Panc1 (cell line): ENCODE data around the gene CUL1. TPM values are rescaled to one million over a fixed set of nuclear protein-coding genes. Genes with fewer than 3 reads are reported as not detected.

Experiments used
- ATAC-seq: fragments of 200-7000 bp; cut with Tn5 transposase; 2 replicates; pipeline ENCODE4 v1.9.1; 2020; ENCODE audit warnings: mild to moderate bottlenecking, moderate library complexity
- BruUV-seq: library from RNA; stranded (reverse); fragments of 400-500 nt; replicated peaks from 2 replicates; lab custom pipeline; 2021; lab: Mats Ljungman, UMichigan
- CTCF ChIA-PET: fragments of 300-600 bp; sonication (Branson Sonifier 250); formaldehyde crosslinking; loops from one replicate; lab custom pipeline; 2022; ENCODE audit warnings: antibody characterized with exemption; lab: Charles Lee
- POLR2A ChIA-PET: fragments of 300-600 bp; sonication (Branson Sonifier 250); formaldehyde crosslinking; loops from one replicate; lab custom pipeline; 2022; ENCODE audit warnings: antibody characterized with exemption; lab: Charles Lee
- DNase-seq: peaks from one replicate; pipeline ENCODE4 v3.0.0-alpha.2; 2010; ENCODE audit warnings: low read depth, low spot score
- H3K27ac ChIP-seq: 2 replicates; pipeline ENCODE4 v1.5.1; 2011; ENCODE audit warnings: mild to moderate bottlenecking, low read length, inconsistent platforms
- H3K27me3 ChIP-seq: fragments of 200-500 bp; sonication (Bioruptor generic); 2 replicates; pipeline ENCODE4 v1.6.0; 2014; ENCODE audit warnings: low read length, inconsistent platforms; ENCODE audit not compliant: control insufficient read depth, insufficient read depth
- H3K36me3 ChIP-seq: fragments of 200-500 bp; sonication (Bioruptor generic); 2 replicates; pipeline ENCODE4 v1.5.1; 2014; ENCODE audit warnings: inconsistent platforms, mild to moderate bottlenecking, low read length, moderate library complexity; ENCODE audit not compliant: control insufficient read depth, insufficient read depth
- H3K4me1 ChIP-seq: 2 replicates; pipeline ENCODE4 v1.5.1; 2011; ENCODE audit warnings: inconsistent platforms, mild to moderate bottlenecking, low read length, moderate library complexity; ENCODE audit not compliant: control insufficient read depth, insufficient read depth
- H3K4me3 ChIP-seq, 2 experiments: 2 replicates each; pipeline ENCODE4 v1.5.1; 2011 to 2012; ENCODE audit warnings: low read depth in 2 of 2, low read length in 2 of 2, mild to moderate bottlenecking in 2 of 2, inconsistent platforms in 1 of 2, moderate library complexity in 1 of 2
- H3K9me3 ChIP-seq: fragments of 200-500 bp; sonication (Bioruptor generic); 2 replicates; pipeline ENCODE4 v1.5.1; 2014; ENCODE audit warnings: low read depth, mild to moderate bottlenecking, inconsistent platforms, low read length, moderate library complexity; ENCODE audit not compliant: control insufficient read depth, insufficient read depth
- POLR2AphosphoS5 ChIP-seq: IDR thresholded peaks from 2 replicates; pipeline ENCODE4 v1.6.1; 2012; ENCODE audit warnings: mild to moderate bottlenecking, low read depth, low read length, moderate library complexity
- REST ChIP-seq, 2 experiments: IDR thresholded peaks; 2 replicates each; pipeline ENCODE4 v1.6.1; 2011 to 2012; ENCODE audit warnings: low read depth in 2 of 2, control low read depth in 1 of 2, low read length in 1 of 2, mild to moderate bottlenecking in 1 of 2, moderate library complexity in 1 of 2; ENCODE audit not compliant: insufficient read depth in 1 of 2
- SIN3A ChIP-seq: IDR thresholded peaks from 2 replicates; pipeline ENCODE4 v1.6.1; 2012; ENCODE audit warnings: low read depth, mild to moderate bottlenecking, low read length, moderate library complexity, borderline replicate concordance; ENCODE audit not compliant: insufficient read depth
- TCF7L2 ChIP-seq: IDR thresholded peaks from 2 replicates; pipeline ENCODE4 v1.6.1; 2011; ENCODE audit warnings: mild to moderate bottlenecking, low read depth, low read length, inconsistent platforms
- in situ Hi-C: cut with HindIII; loops from 2 replicates; pipeline ENCODE4 v1.10.0; 2016; ENCODE audit warnings: low sequenced_read_pairs, low pct_unique_long_range_greater_than_20kb
- intact Hi-C: fragments of 100-400 bp; cut with micrococcal nuclease; formaldehyde crosslinking; loops from one replicate; pipeline ENCODE4 v1.10.0; 2022; ENCODE audit not compliant: unreplicated experiment
- total RNA-seq: library from RNA; stranded (reverse); gene quantifications from one replicate; pipeline ENCODE4 v1.2.1, GENCODE V29; 2021; ENCODE audit not compliant: unreplicated experiment
- TF ChIP-seq, protein P1 (sequence below): fragments of 450-650 bp; IDR thresholded peaks from 2 replicates; pipeline ENCODE4 v1.5.1; 2017; ENCODE audit warnings: mild to moderate bottlenecking

Gene CUL1
- total RNA-seq, 1 experiment from 2014 or later, result 60.6 TPM

DNA sequence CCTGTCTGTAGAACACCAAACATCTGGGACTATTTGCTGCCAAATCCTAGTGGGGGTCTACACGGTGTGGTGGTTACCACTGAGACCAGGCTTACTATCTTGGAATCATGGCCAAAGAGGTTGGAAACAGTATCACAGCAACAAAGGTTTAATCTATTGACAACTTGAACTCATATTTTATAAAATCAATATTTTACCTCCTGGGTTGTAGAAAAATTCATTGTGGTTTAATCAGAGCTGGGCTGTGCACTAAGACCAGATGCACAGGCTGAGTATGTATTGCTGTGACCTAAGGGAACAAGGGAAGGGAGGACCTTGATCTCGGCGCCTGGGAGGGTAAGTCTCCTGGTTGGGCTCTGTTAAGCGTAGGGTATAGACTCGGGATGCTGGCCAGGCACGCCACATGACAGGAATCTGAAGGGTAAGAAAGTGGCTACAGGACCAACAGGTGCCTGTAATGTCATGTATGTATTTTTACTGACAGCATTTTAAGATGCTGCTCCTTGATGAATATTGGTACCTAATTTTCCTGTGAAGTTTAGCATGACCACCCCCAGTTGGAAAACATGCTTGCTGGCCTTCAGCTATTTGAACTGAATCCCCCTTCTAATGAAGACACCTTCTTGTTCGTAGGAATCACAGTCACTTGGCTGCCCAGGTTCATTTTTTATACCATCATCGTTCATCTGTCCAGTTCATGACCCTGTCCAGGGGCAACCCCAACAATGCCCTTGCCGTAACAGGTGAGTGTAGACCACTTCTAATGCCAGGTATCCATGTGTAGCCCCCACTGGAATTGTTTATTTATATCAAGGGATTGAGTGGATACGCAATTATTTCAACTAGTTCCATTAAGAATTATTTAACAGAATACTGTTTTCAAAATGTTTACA lies 105.9 kb downstream of the CUL1 start:
- CTCF ChIA-PET, result interaction anchor here (0.6 kb wide), 1 partner anchor 161 kb away, joined by 10 read pairs; no protein-coding TSS in a partner anchor
- intact Hi-C loops, result no loop called here
- BruUV-seq, result no TSS peak

GRCh38 chr7:148806187-148806586 lies 107.5 kb downstream of the CUL1 start:
- no peaks in the 10 kb centered on the region for H3K9me3 ChIP-seq
- in situ Hi-C loops, result no loop called here
- H3K27me3 ChIP-seq, result no peaks in the 10 kb centered on the region
- POLR2A ChIA-PET, result no interaction called here
- H3K36me3 ChIP-seq, result peaks cover 23% of the 10 kb centered on the region; the same call in 1 of the 2 replicates
- TF ChIP-seq, protein P1, sequence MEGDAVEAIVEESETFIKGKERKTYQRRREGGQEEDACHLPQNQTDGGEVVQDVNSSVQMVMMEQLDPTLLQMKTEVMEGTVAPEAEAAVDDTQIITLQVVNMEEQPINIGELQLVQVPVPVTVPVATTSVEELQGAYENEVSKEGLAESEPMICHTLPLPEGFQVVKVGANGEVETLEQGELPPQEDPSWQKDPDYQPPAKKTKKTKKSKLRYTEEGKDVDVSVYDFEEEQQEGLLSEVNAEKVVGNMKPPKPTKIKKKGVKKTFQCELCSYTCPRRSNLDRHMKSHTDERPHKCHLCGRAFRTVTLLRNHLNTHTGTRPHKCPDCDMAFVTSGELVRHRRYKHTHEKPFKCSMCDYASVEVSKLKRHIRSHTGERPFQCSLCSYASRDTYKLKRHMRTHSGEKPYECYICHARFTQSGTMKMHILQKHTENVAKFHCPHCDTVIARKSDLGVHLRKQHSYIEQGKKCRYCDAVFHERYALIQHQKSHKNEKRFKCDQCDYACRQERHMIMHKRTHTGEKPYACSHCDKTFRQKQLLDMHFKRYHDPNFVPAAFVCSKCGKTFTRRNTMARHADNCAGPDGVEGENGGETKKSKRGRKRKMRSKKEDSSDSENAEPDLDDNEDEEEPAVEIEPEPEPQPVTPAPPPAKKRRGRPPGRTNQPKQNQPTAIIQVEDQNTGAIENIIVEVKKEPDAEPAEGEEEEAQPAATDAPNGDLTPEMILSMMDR, result no peak
- TF ChIP-seq TCF7L2 (no peak), SIN3A (no peak), REST (IDR thresholded peaks at IDR 0.05; ENCODE audit: insufficient read depth in 1 of 2, low read depth in 2 of 2, low read length in 1 of 2) (no peak), POLR2AphosphoS5 (no peak; the same call in 1 of the 2 replicates)
- ATAC-seq, result no peak
- intact Hi-C loops, result no loop called here
- no TSS peak for BruUV-seq
- H3K4me3 ChIP-seq, result no peak overlapping the region
- no peak for DNase-seq
- CTCF ChIA-PET, result no interaction called here
- no peaks in the 10 kb centered on the region for H3K4me1 ChIP-seq
- H3K27ac ChIP-seq, result no peak overlapping the region

More for the DNA sequence above, 105.9 kb downstream of the CUL1 start:
- in situ Hi-C loops, result no loop called here
- TF ChIP-seq REST (IDR thresholded peaks at IDR 0.05; ENCODE audit: insufficient read depth in 1 of 2, low read depth in 2 of 2, low read length in 1 of 2), result no peak
- TF ChIP-seq, protein P1, result no peak
- no peak for TF ChIP-seq TCF7L2
- TF ChIP-seq POLR2AphosphoS5, result no peak; the same call in none of the 2 replicates
- TF ChIP-seq SIN3A, result no peak
- no peaks in the 10 kb centered on the region for H3K4me1 ChIP-seq
- H3K27ac ChIP-seq, result no peak overlapping the region
- H3K4me3 ChIP-seq, result no peak overlapping the region
- no peaks in the 10 kb centered on the region for H3K27me3 ChIP-seq
- POLR2A ChIA-PET, result no interaction called here
- ATAC-seq, result no peak; the same call in 1 of the 2 replicates
- DNase-seq, result no peak
- peaks cover 20% of the 10 kb centered on the region for H3K36me3 ChIP-seq
- no peaks in the 10 kb centered on the region for H3K9me3 ChIP-seq
